Astrocyte of the hippocampus (primary cell): Measurements from ENCODE around the gene IL21.

ENCODE experiments used
- DNase-seq: peaks from one replicate; pipeline ENCODE4 v3.0.0; 2011; ENCODE audit warnings: low read depth, low spot score

IL21 gene

GRCh38 chr4:122633211-122633610 is 12.3 kb upstream of the IL21 start:
- no peak for DNase-seq

- DNase-seq, result peak; percentile 43
Observed at GRCh38 chr4:122632396-122633143, 11.7 kb upstream of the IL21 start.

- no peak for DNase-seq
Observed at GRCh38 chr4:122625156-122625555, 4.3 kb upstream of the IL21 start.

- DNase-seq, result no peak
Observed at GRCh38 chr4:122624205-122624604, 3.3 kb upstream of the IL21 start.

- no peak for DNase-seq
Observed at GRCh38 chr4:122623637-122624166, 2.8 kb upstream of the IL21 start.

- no peak for DNase-seq
Observed at GRCh38 chr4:122622400-122622799, 1.5 kb upstream of the IL21 start.

- DNase-seq, result no peak
Observed at GRCh38 chr4:122619611-122620010, 1.3 kb downstream of the IL21 start.

- DNase-seq, result peak; percentile 32
Observed at GRCh38 chr4:122617597-122618593, 3.0 kb downstream of the IL21 start.

- peak; percentile 4 for DNase-seq
Observed at GRCh38 chr4:122616915-122617596, 3.8 kb downstream of the IL21 start.

GRCh38 chr4:122614621-122615020 is 6.2 kb downstream of the IL21 start:
- no peak for DNase-seq

GRCh38 chr4:122612540-122612939 is 8.3 kb downstream of the IL21 start:
- DNase-seq, result no peak

- DNase-seq, result no peak
Observed at GRCh38 chr4:122606364-122607043, 14.4 kb downstream of the IL21 start.

GRCh38 chr4:122604146-122604545 is 16.7 kb downstream of the IL21 start:
- DNase-seq, result no peak

- no peak for DNase-seq
Observed at GRCh38 chr4:122603156-122603574, 17.7 kb downstream of the IL21 start.

GRCh38 chr4:122602277-122603142 is 18.4 kb downstream of the IL21 start:
- DNase-seq, result peak; percentile 44

GRCh38 chr4:122591196-122591595 is 29.7 kb downstream of the IL21 start:
- DNase-seq, result peak; percentile 21

GRCh38 chr4:122588453-122589238 is 32.2 kb downstream of the IL21 start:
- peak; percentile 4 for DNase-seq

- DNase-seq, result peak; percentile 79
Observed at GRCh38 chr4:122584519-122584918, 36.3 kb downstream of the IL21 start.

- DNase-seq, result peak; percentile 6
Observed at GRCh38 chr4:122583906-122584305, 37.0 kb downstream of the IL21 start.
